ENCODE measurements around the gene SEC24D.

Gene SEC24D

GRCh38 chr4:118745357-118745756 lies 90.6 kb downstream of the SEC24D start:
- DNase-seq = no peak

GRCh38 chr4:118743867-118744266 lies 92.1 kb downstream of the SEC24D start:
- DNase-seq = no peak

- no peak for DNase-seq
These were observed 93.9 kb downstream of the SEC24D start for GRCh38 chr4:118742050-118742449.

- no peak for DNase-seq
These were observed 94.5 kb downstream of the SEC24D start for GRCh38 chr4:118741301-118741855.

GRCh38 chr4:118740869-118741268 lies 95.1 kb downstream of the SEC24D start:
- DNase-seq = no peak

GRCh38 chr4:118739022-118739713 lies 96.8 kb downstream of the SEC24D start:
- DNase-seq = no peak

GRCh38 chr4:118738090-118738489 lies 97.8 kb downstream of the SEC24D start:
- no peak for DNase-seq

- DNase-seq = no peak
These were observed 99.0 kb downstream of the SEC24D start for GRCh38 chr4:118736900-118737299.

GRCh38 chr4:118734491-118735205 lies 101.3 kb downstream of the SEC24D start:
- DNase-seq = no peak

GRCh38 chr4:118732591-118733330 lies 103.2 kb downstream of the SEC24D start:
- no peak for DNase-seq

GRCh38 chr4:118730683-118731082 lies 105.2 kb downstream of the SEC24D start:
- DNase-seq = no peak

- no peak for DNase-seq
These were observed 106.3 kb downstream of the SEC24D start for GRCh38 chr4:118729287-118730286.

GRCh38 chr4:118727360-118727759 lies 108.6 kb downstream of the SEC24D start:
- no peak for DNase-seq

GRCh38 chr4:118723369-118723768 lies 112.6 kb downstream of the SEC24D start:
- DNase-seq = no peak

GRCh38 chr4:118721752-118722151 lies 114.2 kb downstream of the SEC24D start:
- DNase-seq = no peak

GRCh38 chr4:118718511-118719170 lies 117.3 kb downstream of the SEC24D start:
- no peak for DNase-seq

GRCh38 chr4:118716304-118716703 lies 119.6 kb downstream of the SEC24D start:
- no peak for DNase-seq

GRCh38 chr4:118714682-118715081 lies 121.2 kb downstream of the SEC24D start:
- no peak for DNase-seq

GRCh38 chr4:118712872-118713271 lies 123.1 kb downstream of the SEC24D start:
- no peak for DNase-seq

GRCh38 chr4:118711052-118711451 lies 124.9 kb downstream of the SEC24D start:
- DNase-seq = no peak

- no peak for DNase-seq
These were observed 132.8 kb downstream of the SEC24D start for GRCh38 chr4:118703118-118703517.

All from DMS79 (cell line).